ENCODE results near the gene WDR70. TPM values are rescaled to one million over a fixed set of nuclear protein-coding genes. Genes with fewer than 3 reads are reported as not detected.
A peak's percentile ranks its signal among the peaks of the same experiment; 100 is the strongest.

The WDR70 gene
- total RNA-seq, 2 donors from 2014 or later, result 16.2 to 27.1 TPM

- H3K36me3 ChIP-seq, result no peaks in the 10 kb centered on the region
- H3K27me3 ChIP-seq (replicated peaks; ENCODE audit: insufficient read depth), result no peaks in the 10 kb centered on the region
- no peaks in the 10 kb centered on the region for H3K4me1 ChIP-seq (replicated peaks)
- TF ChIP-seq POLR2AphosphoS5 (IDR thresholded peaks at IDR 0.05) (no peak), CTCF (IDR thresholded peaks at IDR 0.05) (no peak), POLR2A (IDR thresholded peaks at IDR 0.05) (no peak)
- intact Hi-C loops (cut with DNase I), result no loop called here
- H3K4me3 ChIP-seq, result no peak overlapping the region
- peak overlapping the region in 1 of 2 donors; percentile 40 for H3K27ac ChIP-seq
- H3K9me3 ChIP-seq, result no peaks in the 10 kb centered on the region
- DNase-seq (ENCODE audit: low spot score), result no peak
Measured at GRCh38 chr5:37740331-37741066, 361.4 kb downstream of the WDR70 start.

GRCh38 chr5:37742111-37742510, 363.0 kb downstream of the WDR70 start:
- Histone ChIP-seq H3K4me1 (replicated peaks) (no peaks in the 10 kb centered on the region), H3K27ac (no peak overlapping the region), H3K9me3 (no peaks in the 10 kb centered on the region), H3K27me3 (replicated peaks; ENCODE audit: insufficient read depth) (no peaks in the 10 kb centered on the region), H3K4me3 (no peak overlapping the region), H3K36me3 (no peaks in the 10 kb centered on the region)
- no peak for DNase-seq (ENCODE audit: low spot score)
- TF ChIP-seq POLR2A (IDR thresholded peaks at IDR 0.05), result no peak
- no peak for TF ChIP-seq CTCF (IDR thresholded peaks at IDR 0.05)
- TF ChIP-seq POLR2AphosphoS5 (IDR thresholded peaks at IDR 0.05), result no peak
- intact Hi-C loops (cut with DNase I), result no loop called here

GRCh38 chr5:37751227-37751626, 372.1 kb downstream of the WDR70 start:
- Histone ChIP-seq H3K4me3 (no peak overlapping the region), H3K27ac (no peak overlapping the region), H3K4me1 (replicated peaks) (no peaks in the 10 kb centered on the region), H3K36me3 (no peaks in the 10 kb centered on the region), H3K9me3 (no peaks in the 10 kb centered on the region), H3K27me3 (replicated peaks; ENCODE audit: insufficient read depth) (no peaks in the 10 kb centered on the region)
- intact Hi-C loops (cut with DNase I), result no loop called here
- DNase-seq (ENCODE audit: low spot score), result no peak
- TF ChIP-seq CTCF (IDR thresholded peaks at IDR 0.05) (no peak), POLR2AphosphoS5 (IDR thresholded peaks at IDR 0.05) (no peak), POLR2A (IDR thresholded peaks at IDR 0.05) (no peak)
- 55% methylated on average over 3 of the region's 3 CpGs for WGBS

- intact Hi-C loops (cut with DNase I), result no loop called here
- TF ChIP-seq CTCF (IDR thresholded peaks at IDR 0.05) (no peak), POLR2A (IDR thresholded peaks at IDR 0.05) (no peak), POLR2AphosphoS5 (IDR thresholded peaks at IDR 0.05) (no peak)
- Histone ChIP-seq H3K36me3 (no peaks in the 10 kb centered on the region), H3K27me3 (replicated peaks; ENCODE audit: insufficient read depth) (no peaks in the 10 kb centered on the region), H3K27ac (no peak overlapping the region), H3K9me3 (no peaks in the 10 kb centered on the region), H3K4me1 (replicated peaks) (no peaks in the 10 kb centered on the region), H3K4me3 (no peak overlapping the region)
- DNase-seq (ENCODE audit: low spot score), result no peak
- WGBS, result 88% methylated on average over 4 of the region's 4 CpGs
Measured at GRCh38 chr5:37754976-37755375, 375.9 kb downstream of the WDR70 start.

- intact Hi-C loops (cut with DNase I), result no loop called here
- H3K36me3 ChIP-seq, result no peaks in the 10 kb centered on the region
- H3K9me3 ChIP-seq, result no peaks in the 10 kb centered on the region
- no peak overlapping the region for H3K4me3 ChIP-seq
- no peaks in the 10 kb centered on the region for H3K4me1 ChIP-seq (replicated peaks)
- 87% methylated on average over 4 of the region's 4 CpGs for WGBS
- no peak for DNase-seq (ENCODE audit: low spot score)
- H3K27me3 ChIP-seq (replicated peaks; ENCODE audit: insufficient read depth), result no peaks in the 10 kb centered on the region
- H3K27ac ChIP-seq, result no peak overlapping the region
- TF ChIP-seq POLR2AphosphoS5 (IDR thresholded peaks at IDR 0.05) (no peak), CTCF (IDR thresholded peaks at IDR 0.05) (no peak), POLR2A (IDR thresholded peaks at IDR 0.05) (no peak)
Measured at GRCh38 chr5:37755581-37755980, 376.5 kb downstream of the WDR70 start.

Measured in prostate gland (tissue), 2 donors.